GM19193 (cell line): ENCODE measurements around the gene MLST8.

ENCODE experiments used
- POLR2A ChIP-seq: IDR thresholded peaks from 4 replicates; pipeline ENCODE4 v1.6.1; 2011; ENCODE audit not compliant: insufficient read depth, insufficient read length; ENCODE audit errors: extremely low read depth

Gene MLST8

DNA sequence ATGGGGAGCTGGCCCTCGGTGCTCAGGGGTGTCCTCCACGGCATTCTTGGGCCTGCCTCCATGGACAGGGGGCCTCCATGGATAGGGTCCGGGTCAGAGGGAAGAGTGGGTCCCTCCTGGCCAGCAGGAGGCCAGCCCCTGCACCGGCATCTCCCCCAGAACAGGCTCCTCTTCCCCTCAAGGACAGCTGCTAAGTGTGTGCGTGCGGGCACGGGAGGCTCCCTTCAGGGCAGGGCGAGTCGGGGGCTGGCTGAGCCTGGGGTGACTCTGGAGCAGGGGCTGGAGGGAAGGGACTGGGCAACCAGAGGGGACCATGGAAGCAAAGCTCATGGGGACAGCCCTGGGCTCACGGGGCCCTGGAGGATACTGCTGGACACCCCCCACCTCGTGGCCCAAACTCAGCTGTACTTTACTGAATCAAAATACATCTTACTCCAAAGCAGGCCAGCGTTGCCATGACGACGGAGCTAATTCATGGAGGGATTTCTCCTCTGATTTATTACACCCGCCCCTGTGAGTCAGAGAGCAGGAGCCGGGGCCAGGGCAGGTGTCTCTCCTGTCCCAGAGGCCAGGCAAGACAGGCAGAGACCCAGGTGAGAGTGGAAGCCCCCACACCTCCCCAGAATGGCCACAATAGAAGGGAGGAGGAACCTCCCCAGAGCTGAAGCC lies 11.0 kb upstream of the MLST8 start:
- no peak for TF ChIP-seq POLR2A

DNA sequence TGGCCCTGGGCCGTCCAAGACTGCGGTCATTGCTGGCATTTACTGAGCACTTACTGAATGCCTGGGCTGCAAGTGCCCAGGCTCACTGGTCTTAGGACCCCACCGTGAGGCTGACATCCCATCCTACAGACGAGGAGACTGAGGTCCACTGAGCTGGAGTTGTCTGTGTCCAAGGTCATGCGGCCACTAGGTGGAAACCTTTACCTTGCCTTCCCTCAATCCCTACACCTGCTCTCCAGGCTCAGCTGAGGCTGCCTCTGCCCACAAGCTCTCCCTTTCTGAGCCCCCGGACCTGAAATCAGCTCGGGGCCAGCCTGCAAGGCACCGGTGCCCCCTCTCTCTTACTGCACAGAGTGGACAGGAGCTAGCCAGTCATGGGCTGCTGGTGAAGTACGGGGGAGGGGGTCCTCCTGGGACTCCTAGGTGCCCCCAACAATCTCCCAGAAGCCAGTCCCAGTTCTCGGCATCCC lies 10.4 kb upstream of the MLST8 start:
- TF ChIP-seq POLR2A, result no peak

DNA sequence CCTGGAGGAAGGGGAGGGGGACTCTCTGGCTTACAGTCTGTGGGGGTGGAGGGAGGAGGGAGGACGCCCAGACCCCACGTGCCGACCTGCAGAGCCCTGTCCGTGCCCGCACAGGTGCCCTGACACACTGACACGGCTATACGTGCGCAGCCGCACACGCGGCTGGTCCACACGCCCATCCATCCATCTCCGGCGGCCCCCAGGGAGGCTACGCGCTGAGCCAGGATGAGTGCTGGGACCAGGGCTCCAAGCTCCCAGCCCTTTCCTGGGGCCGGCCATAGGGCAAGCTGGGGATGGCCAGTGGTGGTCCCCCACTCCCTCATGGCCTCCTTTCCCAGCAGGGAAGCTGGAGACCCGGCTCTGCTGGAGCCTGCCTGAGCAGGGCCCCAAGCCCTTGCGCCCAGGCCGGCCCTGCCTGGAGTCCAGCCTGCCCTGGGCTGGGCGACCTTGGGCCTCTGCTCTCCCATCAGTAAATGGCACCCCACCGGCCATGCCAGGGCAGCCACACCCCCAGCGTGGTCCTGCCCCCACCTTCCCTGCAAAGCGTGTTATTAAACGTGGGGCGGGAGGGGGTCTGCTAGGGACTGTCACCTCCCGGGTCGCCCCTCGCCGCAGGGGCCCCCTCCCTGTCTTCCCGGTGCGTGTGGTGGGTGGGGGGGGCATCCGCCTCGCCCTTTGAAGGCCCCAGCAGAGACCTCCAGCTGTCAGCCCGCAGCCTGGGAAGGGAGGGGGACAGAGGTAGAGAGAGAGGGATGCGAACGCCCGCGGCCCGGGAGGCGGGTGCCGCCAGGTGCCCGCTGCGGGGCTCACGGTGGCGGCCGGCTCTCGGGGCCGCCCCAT lies 9.7 kb upstream of the MLST8 start:
- TF ChIP-seq POLR2A, result no peak

DNA sequence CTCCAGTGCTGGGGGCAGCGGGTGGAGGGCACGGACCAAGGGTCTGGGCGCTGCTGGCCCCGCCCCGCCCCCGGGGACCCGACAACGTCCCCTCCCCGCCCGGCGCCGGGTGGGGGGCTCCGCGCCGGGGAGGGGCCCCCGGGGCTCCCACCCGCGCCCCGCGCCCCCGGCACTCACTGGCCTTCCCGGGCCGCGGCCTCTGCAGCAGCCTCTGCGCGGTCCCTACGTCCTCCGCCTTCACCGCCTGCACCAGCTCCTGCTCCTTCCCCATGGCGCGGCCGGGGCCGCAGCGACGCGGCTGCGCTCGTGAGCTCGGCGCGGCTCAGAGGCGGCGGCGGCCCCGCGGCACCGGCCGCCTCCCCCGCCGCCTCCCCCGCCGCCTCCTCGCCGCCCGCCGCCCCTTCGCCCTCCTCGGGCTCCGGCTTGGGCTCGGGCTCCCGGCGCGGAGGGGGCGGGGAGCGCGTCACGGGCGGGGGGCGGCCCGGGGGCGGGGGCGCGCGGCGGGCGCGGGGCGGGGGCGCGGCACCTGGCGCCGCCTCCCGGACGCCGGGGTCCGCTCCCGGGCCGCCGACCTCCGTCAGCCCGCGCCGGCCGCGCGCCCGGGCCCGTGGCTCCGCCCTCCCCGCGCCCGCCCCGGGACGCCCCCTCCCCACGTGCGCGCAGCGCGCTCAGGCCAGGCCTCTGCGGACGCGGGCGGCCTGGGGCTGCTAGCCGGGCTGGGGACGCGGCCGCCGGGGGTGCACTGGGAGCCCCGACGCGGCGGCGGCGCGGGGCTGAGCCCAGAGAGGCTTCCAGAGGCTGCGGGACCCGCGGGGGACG lies 8.9 kb upstream of the MLST8 start, which contains the start of gene CASKIN1:
CASKIN1 (minus strand) TSS at position 444 of the 819 bp plus-strand sequence; CDS start at position 271, 173 bp downstream.
- no peak for TF ChIP-seq POLR2A

DNA sequence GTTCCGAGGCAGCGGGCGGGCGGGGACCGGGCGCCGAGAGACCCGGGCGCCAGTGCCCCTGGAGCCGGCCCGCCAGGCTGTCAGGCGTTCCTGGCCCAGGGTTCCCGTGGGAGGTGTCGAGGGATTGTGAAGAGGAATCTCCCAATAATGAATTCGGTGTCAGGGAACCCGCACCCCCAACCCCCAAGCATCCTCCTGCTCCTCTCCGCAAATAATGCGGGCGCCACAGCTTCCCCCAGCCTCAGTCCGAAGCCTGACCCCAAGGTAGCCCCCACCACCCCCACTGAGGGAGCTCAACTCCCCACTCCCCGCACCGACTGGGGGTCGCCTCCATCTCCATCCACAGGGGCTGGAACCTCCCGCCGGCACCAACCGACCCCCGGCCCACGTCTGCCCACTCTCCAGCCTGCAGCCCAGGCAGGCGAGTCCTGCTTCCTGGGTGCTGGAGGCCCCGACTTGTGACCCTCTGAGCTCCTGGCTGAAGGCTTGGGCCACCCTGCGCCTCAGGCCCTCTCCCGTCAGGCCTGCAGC lies 8.2 kb upstream of the MLST8 start:
- no peak for TF ChIP-seq POLR2A

DNA sequence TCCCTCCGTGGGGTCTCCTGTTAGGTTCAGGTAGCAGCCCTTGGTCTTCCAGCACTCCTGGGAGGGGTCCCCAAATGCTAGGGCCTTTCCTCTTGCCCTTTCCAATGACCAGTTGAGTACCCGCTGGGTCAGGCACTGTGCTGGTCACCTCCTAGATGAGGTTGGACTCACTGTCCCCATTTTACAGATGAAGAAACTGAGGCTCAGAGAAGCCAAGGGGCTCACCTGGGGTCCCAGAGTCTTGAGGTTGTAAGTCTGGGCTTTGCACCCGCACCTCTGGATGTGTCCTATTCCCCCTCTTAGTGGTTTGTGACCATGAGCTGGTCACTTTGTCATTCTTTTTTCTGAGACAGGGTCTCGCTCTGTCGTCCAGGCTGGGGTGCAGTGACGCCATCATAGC lies 7.5 kb upstream of the MLST8 start:
- TF ChIP-seq POLR2A, result no peak

DNA sequence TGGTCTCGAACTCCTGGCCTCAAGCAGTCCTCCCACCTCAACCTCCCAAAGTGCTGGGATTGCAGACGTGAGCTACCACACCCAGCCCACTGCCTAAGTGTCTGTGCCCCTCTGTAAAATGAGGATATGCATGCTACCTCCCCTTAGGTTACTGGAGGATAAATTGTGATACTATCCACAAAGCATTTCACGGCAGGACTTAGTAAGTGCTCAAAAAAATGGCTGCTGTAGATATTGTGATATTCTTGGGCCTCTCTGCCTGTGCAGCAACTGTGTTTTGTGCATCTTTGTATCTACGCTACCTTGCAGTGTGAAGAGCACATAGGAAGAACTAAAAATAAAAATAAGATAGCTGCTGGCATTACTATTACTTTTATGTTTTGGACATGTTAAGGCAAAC lies 7.0 kb upstream of the MLST8 start:
- no peak for TF ChIP-seq POLR2A

DNA sequence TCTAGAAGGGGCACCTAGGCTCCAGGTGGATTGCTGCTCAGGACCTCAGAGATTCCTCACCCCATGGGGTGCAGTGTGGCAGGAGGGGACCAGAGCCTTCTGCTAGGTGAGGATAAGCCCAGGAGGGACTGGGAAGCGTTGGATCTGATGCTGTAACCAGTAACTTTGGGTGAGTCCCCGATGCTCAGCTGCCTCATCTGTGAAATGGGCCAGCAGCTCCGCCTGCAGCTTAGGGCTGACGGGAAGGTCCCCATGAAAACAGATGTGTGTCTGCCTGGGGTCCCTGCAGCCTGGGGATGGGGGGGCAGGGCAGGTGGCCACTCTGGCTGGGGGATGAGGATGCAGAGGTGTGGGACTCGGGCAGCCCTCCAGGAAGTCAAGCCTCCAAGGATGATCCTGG lies 6.2 kb upstream of the MLST8 start:
- no peak for TF ChIP-seq POLR2A

DNA sequence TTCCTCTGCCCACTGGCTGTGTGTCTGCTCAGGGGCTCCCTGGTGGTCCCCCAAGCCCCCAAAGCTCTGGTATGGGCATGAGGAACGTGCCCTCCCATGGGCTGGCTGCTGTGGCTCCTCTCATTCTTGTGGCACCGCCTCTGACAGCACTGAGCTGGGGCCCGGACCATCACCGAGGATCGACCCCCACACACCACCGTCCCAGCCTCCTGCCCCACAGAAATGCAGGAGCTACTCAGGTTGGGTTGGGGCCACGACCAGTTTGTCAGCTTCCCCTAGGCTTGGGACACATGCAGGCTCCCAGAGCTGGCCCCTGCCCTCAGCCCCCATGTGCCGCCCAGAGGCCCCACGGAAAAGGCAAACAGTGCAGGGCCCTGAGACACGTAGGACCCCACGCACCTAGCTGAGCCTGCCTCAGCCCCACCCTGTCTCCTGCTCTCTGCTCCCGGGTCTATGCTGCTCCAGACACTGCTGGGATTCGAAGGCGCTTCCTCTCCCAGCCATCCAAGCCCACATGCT lies 5.6 kb upstream of the MLST8 start:
- TF ChIP-seq POLR2A, result no peak

DNA sequence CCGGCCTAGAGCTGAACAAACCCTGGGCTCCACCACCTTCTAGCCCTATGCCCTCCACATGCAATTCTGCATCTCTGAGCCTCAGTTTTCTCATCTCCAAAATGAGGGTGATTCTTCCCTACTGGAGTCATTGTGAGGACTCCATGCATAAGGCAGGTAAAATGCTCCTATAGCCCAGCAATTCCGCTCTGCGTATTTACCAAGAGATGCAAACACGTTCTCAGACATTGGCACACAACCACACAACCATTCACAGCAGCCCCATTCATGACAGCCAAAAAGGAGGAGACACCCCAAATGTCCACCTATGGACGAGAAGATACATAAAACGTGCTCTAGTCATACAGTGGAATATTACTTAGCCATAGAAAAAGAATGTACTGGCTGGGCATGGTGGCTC lies 4.9 kb upstream of the MLST8 start:
- TF ChIP-seq POLR2A, result no peak

DNA sequence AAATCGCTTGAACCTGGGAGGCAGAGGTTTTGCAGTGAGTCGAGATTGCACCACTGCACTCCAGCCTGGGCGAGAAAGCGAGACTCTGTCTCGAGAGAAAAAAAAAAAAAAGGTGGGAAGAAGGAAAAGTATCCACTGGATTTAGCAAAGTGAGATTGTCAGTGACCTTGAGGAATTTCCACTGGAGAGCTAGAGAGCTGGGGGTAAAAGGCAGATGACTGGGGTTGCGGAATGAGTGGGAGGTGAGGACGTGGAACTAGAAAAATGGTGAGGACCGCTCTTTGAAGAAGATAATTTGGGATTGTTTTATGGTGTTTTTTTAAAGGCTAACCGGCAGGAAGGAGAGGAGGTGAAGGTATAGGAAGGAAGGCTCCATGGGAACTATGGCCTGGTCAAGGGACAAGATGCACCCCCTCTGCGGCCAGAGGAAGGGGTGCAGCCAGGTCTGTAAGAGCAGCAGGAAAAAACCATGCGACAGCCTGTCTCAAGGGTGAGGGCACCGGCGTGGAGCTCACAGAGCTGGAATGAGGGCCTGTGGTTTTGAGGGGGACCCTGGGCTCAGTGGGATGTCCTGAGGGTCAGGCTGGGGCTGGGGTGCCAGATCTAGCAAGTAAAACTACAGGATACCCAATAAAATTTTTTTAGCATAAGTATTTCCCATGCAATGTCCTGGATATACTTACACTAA lies 694 bp upstream of the MLST8 start:
- TF ChIP-seq POLR2A, result no peak

DNA sequence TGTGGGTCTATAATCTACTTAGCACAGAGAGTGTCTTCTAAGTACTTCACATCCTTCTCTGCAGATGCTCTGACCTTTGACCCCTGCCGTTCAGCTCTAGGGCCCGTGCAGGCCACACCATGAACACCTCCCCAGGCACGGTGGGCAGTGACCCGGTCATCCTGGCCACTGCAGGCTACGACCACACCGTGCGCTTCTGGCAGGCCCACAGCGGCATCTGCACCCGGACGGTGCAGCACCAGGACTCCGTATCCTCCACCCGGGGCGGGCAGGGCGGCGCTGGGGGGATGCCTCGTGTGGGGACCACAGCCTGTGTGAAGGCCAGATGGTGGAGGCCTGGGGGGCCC lies 686 bp downstream of the MLST8 start:
- no peak for TF ChIP-seq POLR2A

DNA sequence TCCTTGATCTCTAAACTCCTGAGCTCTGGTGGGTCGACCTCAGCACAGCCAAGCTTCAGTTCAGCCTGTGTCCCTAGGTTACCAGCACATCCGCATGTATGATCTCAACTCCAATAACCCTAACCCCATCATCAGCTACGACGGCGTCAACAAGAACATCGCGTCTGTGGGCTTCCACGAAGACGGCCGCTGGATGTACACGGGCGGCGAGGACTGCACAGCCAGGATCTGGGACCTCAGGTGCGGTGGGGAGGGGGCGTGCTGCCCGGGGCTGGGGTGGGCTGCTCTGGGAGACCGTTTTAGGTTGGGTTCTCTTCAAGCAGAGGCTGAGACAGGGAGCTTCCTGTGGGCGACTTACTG lies 1.1 kb downstream of the MLST8 start:
- no peak for TF ChIP-seq POLR2A

DNA sequence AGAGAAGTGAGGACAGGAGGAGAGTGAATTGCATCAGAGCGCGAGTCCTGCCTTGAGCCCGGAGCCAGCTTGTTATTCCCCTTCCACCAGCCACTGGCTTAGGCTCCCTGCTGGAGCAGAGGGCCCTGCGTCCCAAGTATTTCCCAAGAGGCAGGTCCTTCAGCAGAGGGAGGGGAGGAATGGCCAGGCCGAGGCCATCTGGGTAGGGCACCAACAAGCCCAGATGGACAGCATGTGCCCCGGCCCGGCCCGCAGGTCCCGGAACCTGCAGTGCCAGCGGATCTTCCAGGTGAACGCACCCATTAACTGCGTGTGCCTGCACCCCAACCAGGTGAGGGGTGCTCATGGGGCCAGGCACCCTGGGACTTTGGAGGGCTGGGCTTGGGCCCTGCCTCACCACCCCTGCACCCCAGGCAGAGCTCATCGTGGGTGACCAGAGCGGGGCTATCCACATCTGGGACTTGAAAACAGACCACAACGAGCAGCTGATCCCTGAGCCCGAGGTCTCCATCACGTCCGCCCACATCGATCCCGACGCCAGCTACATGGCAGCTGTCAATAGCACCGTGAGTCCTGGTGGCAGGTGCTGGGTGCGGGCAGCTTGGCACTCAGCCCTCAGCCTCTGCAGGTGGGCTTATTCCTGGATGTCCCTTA lies 1.7 kb downstream of the MLST8 start:
- no peak for TF ChIP-seq POLR2A
